ENCODE measurements around the gene ZNF317. TPM values are rescaled to one million over a fixed set of nuclear protein-coding genes. Genes with fewer than 3 reads are reported as not detected.

ZNF317 gene
- total RNA-seq, 1 donor from 2014 or later: 28.2 TPM

DNA sequence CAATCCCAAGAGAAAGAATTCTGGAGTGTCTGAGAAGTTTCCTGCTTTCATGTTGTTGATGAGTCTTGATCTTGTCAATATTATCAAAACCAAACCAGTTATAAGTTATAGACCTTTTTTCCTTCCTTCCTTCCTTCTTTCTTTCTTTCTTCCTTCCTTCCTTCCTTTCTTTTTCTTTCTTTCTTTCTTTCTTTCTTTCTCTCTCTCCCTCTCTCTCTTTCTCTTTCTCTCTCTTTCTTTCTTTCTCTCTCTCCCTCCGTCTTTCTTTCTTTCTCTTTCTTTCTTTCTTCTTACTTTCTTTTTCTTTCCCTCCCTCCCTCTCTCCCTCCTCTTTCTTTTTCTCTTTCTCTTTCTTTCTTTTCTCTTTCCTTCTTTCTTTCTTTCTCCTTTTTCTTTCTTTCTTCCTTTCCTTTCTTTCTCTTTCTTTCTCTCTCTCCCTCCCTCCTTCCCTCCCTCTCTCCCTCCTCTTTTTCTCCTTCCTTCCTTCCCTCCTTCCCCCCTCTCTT lies 13.2 kb upstream of the ZNF317 start, which contains the start of gene OR7G3:
Gene OR7G3 (minus strand): TSS at position 51 of the 506 bp plus-strand sequence. CDS start 0 bp downstream, at position 51.
- H3K27me3 ChIP-seq: peaks cover 5% of the 10 kb centered on the region
- no peaks in the 10 kb centered on the region for H3K36me3 ChIP-seq
- no peak within 1 kb of the TSS for H3K4me3 ChIP-seq
- intact Hi-C loops (cut with DNase I): no loop called here
- TF ChIP-seq, protein P1, sequence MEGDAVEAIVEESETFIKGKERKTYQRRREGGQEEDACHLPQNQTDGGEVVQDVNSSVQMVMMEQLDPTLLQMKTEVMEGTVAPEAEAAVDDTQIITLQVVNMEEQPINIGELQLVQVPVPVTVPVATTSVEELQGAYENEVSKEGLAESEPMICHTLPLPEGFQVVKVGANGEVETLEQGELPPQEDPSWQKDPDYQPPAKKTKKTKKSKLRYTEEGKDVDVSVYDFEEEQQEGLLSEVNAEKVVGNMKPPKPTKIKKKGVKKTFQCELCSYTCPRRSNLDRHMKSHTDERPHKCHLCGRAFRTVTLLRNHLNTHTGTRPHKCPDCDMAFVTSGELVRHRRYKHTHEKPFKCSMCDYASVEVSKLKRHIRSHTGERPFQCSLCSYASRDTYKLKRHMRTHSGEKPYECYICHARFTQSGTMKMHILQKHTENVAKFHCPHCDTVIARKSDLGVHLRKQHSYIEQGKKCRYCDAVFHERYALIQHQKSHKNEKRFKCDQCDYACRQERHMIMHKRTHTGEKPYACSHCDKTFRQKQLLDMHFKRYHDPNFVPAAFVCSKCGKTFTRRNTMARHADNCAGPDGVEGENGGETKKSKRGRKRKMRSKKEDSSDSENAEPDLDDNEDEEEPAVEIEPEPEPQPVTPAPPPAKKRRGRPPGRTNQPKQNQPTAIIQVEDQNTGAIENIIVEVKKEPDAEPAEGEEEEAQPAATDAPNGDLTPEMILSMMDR (IDR thresholded peaks at IDR 0.05): no peak
- H3K9me3 ChIP-seq: no peaks in the 10 kb centered on the region
- no peak for DNase-seq
- H3K27ac ChIP-seq: no peak within 1 kb of the TSS
- ATAC-seq: no peak
- no peaks in the 10 kb centered on the region for H3K4me1 ChIP-seq

- Histone ChIP-seq H3K27ac (no peak overlapping the region), H3K9me3 (no peaks in the 10 kb centered on the region), H3K4me1 (no peaks in the 10 kb centered on the region), H3K36me3 (no peaks in the 10 kb centered on the region), H3K27me3 (peaks cover 1% of the 10 kb centered on the region), H3K4me3 (no peak overlapping the region)
- ATAC-seq (peak; percentile 73), DNase-seq (no peak)
- TF ChIP-seq, protein P1 (IDR thresholded peaks at IDR 0.05): no peak
- intact Hi-C loops (cut with DNase I): no loop called here
Measured at GRCh38 chr19:9128171-9128570, 12.0 kb upstream of the ZNF317 start.

DNA sequence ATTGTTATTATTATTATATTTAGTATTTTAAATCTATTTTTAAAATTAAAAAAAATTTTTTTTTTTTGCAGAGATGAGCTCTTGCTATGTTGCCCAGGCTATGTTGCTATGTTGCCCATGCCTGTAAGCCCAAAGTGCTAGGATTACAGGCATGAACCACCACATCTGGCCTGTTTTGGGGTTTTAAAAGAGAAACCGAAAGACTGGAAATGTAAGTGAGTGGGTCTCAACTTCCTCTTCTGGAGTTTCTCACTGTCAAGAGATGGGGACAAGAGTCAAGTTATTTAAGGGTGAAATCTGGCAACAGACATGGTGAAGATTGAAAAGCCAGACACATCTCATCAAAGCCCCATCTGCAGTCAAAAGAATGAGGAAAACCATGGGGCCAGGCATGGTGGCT lies 9.2 kb upstream of the ZNF317 start:
- ATAC-seq (peak; percentile 80), DNase-seq (no peak)
- Histone ChIP-seq H3K4me3 (no peak overlapping the region), H3K27ac (no peak overlapping the region), H3K4me1 (no peaks in the 10 kb centered on the region), H3K9me3 (no peaks in the 10 kb centered on the region), H3K27me3 (no peaks in the 10 kb centered on the region), H3K36me3 (no peaks in the 10 kb centered on the region)
- TF ChIP-seq, protein P1 (IDR thresholded peaks at IDR 0.05): no peak
- intact Hi-C loops (cut with DNase I): no loop called here

DNA sequence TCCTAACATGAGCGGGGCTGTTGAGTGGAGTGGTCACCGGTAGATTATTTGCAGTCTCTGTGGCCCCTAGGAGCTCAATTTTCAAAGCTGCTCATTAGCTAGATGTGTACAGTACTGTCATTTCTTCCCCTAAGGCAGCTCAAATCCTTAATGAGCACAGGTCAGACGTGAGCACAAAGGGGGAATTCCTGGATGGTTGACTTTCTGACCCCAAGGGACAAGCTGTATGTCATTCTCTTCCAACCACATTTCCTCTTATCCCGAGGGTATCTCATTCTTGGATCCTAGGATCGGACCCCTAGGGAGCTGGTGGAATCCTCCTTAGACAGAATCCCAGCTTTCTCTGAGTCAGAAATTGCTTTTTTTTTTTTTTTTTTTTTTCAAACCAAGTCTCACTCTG lies 7.8 kb upstream of the ZNF317 start:
- intact Hi-C loops (cut with DNase I): no loop called here
- Histone ChIP-seq H3K9me3 (no peaks in the 10 kb centered on the region), H3K27me3 (no peaks in the 10 kb centered on the region), H3K4me3 (no peak overlapping the region), H3K4me1 (no peaks in the 10 kb centered on the region), H3K36me3 (no peaks in the 10 kb centered on the region), H3K27ac (no peak overlapping the region)
- ATAC-seq: no peak
- TF ChIP-seq, protein P1 (IDR thresholded peaks at IDR 0.05): no peak
- DNase-seq: no peak

- H3K27me3 ChIP-seq: no peaks in the 10 kb centered on the region
- H3K9me3 ChIP-seq: peaks cover 3% of the 10 kb centered on the region
- TF ChIP-seq, protein P1 (IDR thresholded peaks at IDR 0.05): no peak
- no peak for DNase-seq
- H3K36me3 ChIP-seq: no peaks in the 10 kb centered on the region
- H3K27ac ChIP-seq: peak overlapping the region; percentile 96
- intact Hi-C loops (cut with DNase I): no loop called here
- H3K4me1 ChIP-seq: peaks cover 17% of the 10 kb centered on the region
- ATAC-seq: no peak
- peak overlapping the region; percentile 92 for H3K4me3 ChIP-seq
Measured at GRCh38 chr19:9139609-9140158, 513 bp upstream of the ZNF317 start.
